HG02973 (cell line): ENCODE data around the gene MAGEB1.

Experiments used
- ATAC-seq: cut with Tn5 transposase; IDR thresholded peaks from one replicate; pipeline ENCODE4 v1.9.1; 2021; ENCODE audit warnings: moderate library complexity; ENCODE audit not compliant: unreplicated experiment

Gene MAGEB1

GRCh38 chrX:30296408-30297254 lies 49.7 kb downstream of the MAGEB1 start:
- ATAC-seq, result no peak

DNA sequence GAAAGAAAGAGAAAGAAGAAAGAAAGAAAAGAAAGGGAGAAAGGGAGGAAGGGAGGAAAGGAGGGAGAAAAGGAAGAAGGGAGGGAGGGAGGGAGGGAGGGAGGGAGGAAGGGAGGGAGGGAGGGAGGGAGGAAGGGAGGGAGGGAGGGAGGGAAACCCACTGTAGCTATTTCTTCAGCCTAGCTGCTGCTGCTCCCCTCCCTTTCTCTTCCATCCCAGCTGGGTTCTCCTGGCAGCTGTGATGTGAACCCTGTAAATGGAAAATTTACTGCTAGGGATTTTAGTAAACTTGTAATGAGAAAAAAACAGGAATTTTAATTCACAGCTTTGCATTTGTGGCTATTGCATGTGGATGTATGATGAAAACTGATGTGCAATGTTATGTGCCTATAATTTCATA lies 54.3 kb downstream of the MAGEB1 start:
- ATAC-seq, result no peak
